IMR-90 (cell line): ENCODE results near the gene OSBPL6. TPM values are rescaled to one million over a fixed set of nuclear protein-coding genes. Genes with fewer than 3 reads are reported as not detected.

Experiments
- ATAC-seq: fragments of 200-7000 bp; cut with Tn5 transposase; 2 replicates; pipeline ENCODE4 v1.9.1; 2020; ENCODE audit warnings: low read depth, mild to moderate bottlenecking, moderate library complexity
- BruUV-seq: library from RNA; stranded (reverse); fragments of 400-500 nt; replicated peaks from 2 replicates; lab custom pipeline; 2021; lab: Mats Ljungman, UMichigan
- CTCF ChIA-PET: fragments of 300-600 bp; formaldehyde crosslinking; extraction: SDS; loops from one replicate; lab custom pipeline; 2021; ENCODE audit warnings: antibody characterized with exemption; lab: Yijun Ruan, JAX
- POLR2A ChIA-PET: fragments of 300-600 bp; sonication (Branson Sonifier 250); formaldehyde crosslinking; loops from one replicate; lab custom pipeline; 2022; ENCODE audit warnings: antibody characterized with exemption; ENCODE audit not compliant: unreplicated experiment; lab: Charles Lee
- DNase-seq: peaks from one replicate; pipeline ENCODE4 v3.0.0; 2013
- H2AFZ ChIP-seq: replicated peaks from 2 replicates; pipeline ENCODE3; 2013; ENCODE audit warnings: low read length, mild to moderate bottlenecking; ENCODE audit not compliant: poor library complexity
- H2AK5ac ChIP-seq: 2 replicates; pipeline ENCODE4 v1.6.1; 2013; ENCODE audit warnings: low read depth, low read length, inconsistent platforms
- H2AK9ac ChIP-seq: replicated peaks from 2 replicates; pipeline ENCODE3; 2013; ENCODE audit warnings: mild to moderate bottlenecking, low read depth, low read length, moderate library complexity; ENCODE audit not compliant: poor library complexity
- H2BK120ac ChIP-seq: 2 replicates; pipeline ENCODE4 v1.6.1; 2013; ENCODE audit warnings: low read depth, low read length, inconsistent platforms
- H2BK15ac ChIP-seq: 3 replicates; pipeline ENCODE4 v1.6.1; 2013; ENCODE audit warnings: low read depth, low read length, inconsistent platforms
- H2BK20ac ChIP-seq: 2 replicates; pipeline ENCODE4 v1.6.1; 2013; ENCODE audit warnings: low read depth, mild to moderate bottlenecking, inconsistent platforms, low read length, moderate library complexity
- H2BK5ac ChIP-seq: 2 replicates; pipeline ENCODE4 v1.6.1; 2013; ENCODE audit warnings: mild to moderate bottlenecking, low read depth, low read length, inconsistent platforms; ENCODE audit not compliant: poor library complexity, severe bottlenecking
- H3K14ac ChIP-seq: replicated peaks from 2 replicates; pipeline ENCODE4 v1.6.1; 2013; ENCODE audit warnings: low read depth, low read length, inconsistent platforms
- H3K18ac ChIP-seq: 2 replicates; pipeline ENCODE4 v1.6.1; 2013; ENCODE audit warnings: low read depth, low read length, control low read depth
- H3K23ac ChIP-seq: 2 replicates; pipeline ENCODE4 v1.6.1; 2013; ENCODE audit warnings: low read depth, low read length, inconsistent platforms
- H3K27ac ChIP-seq: 2 replicates; pipeline ENCODE4 v1.5.1; 2013; ENCODE audit warnings: mild to moderate bottlenecking, control low read depth, low read length; ENCODE audit not compliant: insufficient read depth
- H3K27me3 ChIP-seq: 2 replicates; pipeline ENCODE4 v1.6.1; 2013; ENCODE audit warnings: low read length; ENCODE audit not compliant: control insufficient read depth, insufficient read depth
- H3K36me3 ChIP-seq: 2 replicates; pipeline ENCODE4 v1.6.1; 2013; ENCODE audit warnings: low read length, mixed read lengths; ENCODE audit not compliant: control insufficient read depth, insufficient read depth
- H3K4ac ChIP-seq: 2 replicates; pipeline ENCODE4 v1.6.1; 2013; ENCODE audit warnings: low read depth, low read length, inconsistent platforms
- H3K4me1 ChIP-seq: 2 replicates; pipeline ENCODE4 v1.6.1; 2013; ENCODE audit warnings: low read length, mixed read lengths; ENCODE audit not compliant: control insufficient read depth, insufficient read depth
- H3K4me2 ChIP-seq: 2 replicates; pipeline ENCODE4 v1.6.1; 2013; ENCODE audit warnings: low read depth, mild to moderate bottlenecking, control low read depth, low read length, moderate library complexity
- H3K4me3 ChIP-seq: 2 replicates; pipeline ENCODE4 v1.5.1; 2013; ENCODE audit warnings: low read depth, mild to moderate bottlenecking, control low read depth, low read length, moderate library complexity; ENCODE audit not compliant: insufficient read depth
- H3K56ac ChIP-seq: 2 replicates; pipeline ENCODE4 v1.6.1; 2013; ENCODE audit warnings: low read length, inconsistent platforms; ENCODE audit not compliant: insufficient read depth; ENCODE audit errors: extremely low read depth
- H3K79me1 ChIP-seq, 2 experiments: 2 replicates each; pipeline ENCODE4 v1.6.1; 2013; ENCODE audit warnings: low read length in 2 of 2, inconsistent platforms in 1 of 2, low read depth in 1 of 2
- H3K9ac ChIP-seq: 2 replicates; pipeline ENCODE4 v1.6.1; 2013; ENCODE audit warnings: low read depth, low read length, control low read depth
- H3K9me1 ChIP-seq: 2 replicates; pipeline ENCODE4 v1.6.1; 2013; ENCODE audit warnings: low read length, inconsistent platforms; ENCODE audit not compliant: insufficient read depth
- H3K9me3 ChIP-seq: 2 replicates; pipeline ENCODE4 v1.6.1; 2013; ENCODE audit warnings: low read length; ENCODE audit not compliant: control insufficient read depth, insufficient read depth
- H4K20me1 ChIP-seq: 2 replicates; pipeline ENCODE4 v1.6.1; 2013; ENCODE audit warnings: low read length, inconsistent platforms; ENCODE audit not compliant: insufficient read depth
- H4K5ac ChIP-seq: 2 replicates; pipeline ENCODE4 v1.6.1; 2013; ENCODE audit warnings: mild to moderate bottlenecking, low read depth, low read length, control low read depth
- H4K8ac ChIP-seq, 2 experiments: 2 replicates each; pipeline ENCODE4 v1.6.1; 2013; ENCODE audit warnings: low read depth in 2 of 2, low read length in 2 of 2, control low read depth in 1 of 2, inconsistent platforms in 1 of 2
- H4K91ac ChIP-seq: 2 replicates; pipeline ENCODE4 v1.6.1; 2013; ENCODE audit warnings: low read depth, low read length, inconsistent platforms; ENCODE audit not compliant: insufficient read depth
- BHLHE40 ChIP-seq: fragments of 150-350 bp; IDR thresholded peaks from 2 replicates; pipeline ENCODE4 v1.6.1; 2016; ENCODE audit warnings: mild to moderate bottlenecking, low read depth, low read length
- CEBPB ChIP-seq: IDR thresholded peaks from 2 replicates; pipeline ENCODE4 v1.6.1; 2012; ENCODE audit warnings: low read depth, low read length, improper control_type of control experiment
- CHD1 ChIP-seq: IDR thresholded peaks from 2 replicates; pipeline ENCODE4 v1.6.1; 2012; ENCODE audit warnings: low read depth, low read length, improper control_type of control experiment
- CTCF ChIP-seq: conservative IDR thresholded peaks from 2 replicates; pipeline ENCODE4 v1.5.1; 2012; ENCODE audit warnings: mild to moderate bottlenecking, low read depth, low read length, improper control_type of control experiment
- FOS ChIP-seq: fragments of 150-350 bp; IDR thresholded peaks from 2 replicates; pipeline ENCODE4 v1.6.1; 2016; ENCODE audit warnings: low read depth, low read length
- MAFK ChIP-seq: IDR thresholded peaks from 2 replicates; pipeline ENCODE4 v1.6.1; 2012; ENCODE audit warnings: low read depth, low read length, improper control_type of control experiment
- MAZ ChIP-seq: IDR thresholded peaks from 2 replicates; pipeline ENCODE4 v1.6.1; 2012; ENCODE audit warnings: low read depth, mild to moderate bottlenecking, low read length, improper control_type of control experiment, moderate library complexity, borderline replicate concordance
- MXI1 ChIP-seq: IDR thresholded peaks from 2 replicates; pipeline ENCODE4 v1.6.1; 2012; ENCODE audit warnings: low read depth, mild to moderate bottlenecking, low read length, moderate library complexity, borderline replicate concordance
- NFE2L2 ChIP-seq: fragments of 150-350 bp; IDR thresholded peaks from 2 replicates; pipeline ENCODE4 v1.6.1; 2016; ENCODE audit warnings: low read depth, mild to moderate bottlenecking, low read length
- POLR2A ChIP-seq: IDR thresholded peaks from 2 replicates; pipeline ENCODE4 v1.6.1; 2012; ENCODE audit warnings: mild to moderate bottlenecking, low read depth, low read length
- RAD21 ChIP-seq: IDR thresholded peaks from 2 replicates; pipeline ENCODE4 v1.6.1; 2012; ENCODE audit warnings: low read length, improper control_type of control experiment
- RCOR1 ChIP-seq: IDR thresholded peaks from 2 replicates; pipeline ENCODE4 v1.6.1; 2012; ENCODE audit warnings: mild to moderate bottlenecking, low read length, improper control_type of control experiment; ENCODE audit not compliant: insufficient replicate concordance
- RFX5 ChIP-seq: IDR thresholded peaks from 2 replicates; pipeline ENCODE4 v1.8.0; 2012; ENCODE audit warnings: low read depth, mild to moderate bottlenecking, low read length, moderate library complexity
- SMC3 ChIP-seq: fragments of 150-350 bp; IDR thresholded peaks from 2 replicates; pipeline ENCODE4 v1.6.1; 2016; ENCODE audit warnings: low read depth, mild to moderate bottlenecking, antibody characterized with exemption, low read length, moderate library complexity
- USF2 ChIP-seq: fragments of 150-350 bp; IDR thresholded peaks from 2 replicates; pipeline ENCODE4 v1.6.1; 2017; ENCODE audit warnings: mild to moderate bottlenecking, antibody characterized with exemption, low read length, low read depth
- WGBS, 2 experiments: methylation state at CpG; one replicate each; pipeline versions ENCODE4 v1.1.5 to v1.1.7; 2013; ENCODE audit warnings: missing lambda C conversion rate in 2 of 2; ENCODE audit not compliant: insufficient read length in 1 of 2; ENCODE audit errors: extremely low coverage in 2 of 2; 5-methylcytosine and 5-hydroxymethylcytosine counted together
- dilution Hi-C: fragments of 300-500 bp; cut with HindIII; formaldehyde crosslinking; loops from one replicate; pipeline ENCODE4 v1.14.3; 2018; ENCODE audit warnings: low sequenced_read_pairs; ENCODE audit not compliant: unreplicated experiment
- in situ Hi-C: fragments of 300-500 bp; cut with MboI; formaldehyde crosslinking; loops from 3 replicates; pipeline ENCODE4 v1.14.3; 2019; ENCODE audit warnings: low sequenced_read_pairs, inconsistent platforms, mixed read lengths
- intact Hi-C: fragments of 100-400 bp; cut with micrococcal nuclease; formaldehyde crosslinking; loops from 2 replicates; pipeline ENCODE4 v1.10.0; 2022
- polyA plus RNA-seq, 3 experiments: library from polyadenylated mRNA; depleted of rRNA; stranded (reverse); fragments of >200 nt; gene quantifications; 2 replicates each; pipeline ENCODE4 v1.2.3, GENCODE V29; 2012; ENCODE audit warnings: low replicate concordance in 1 of 3
- total RNA-seq: library from RNA; depleted of rRNA; stranded (reverse); fragments of >200 nt; gene quantifications from 2 replicates; pipeline ENCODE4 v1.2.3, GENCODE V29; 2012

The OSBPL6 gene
- total and polyA plus RNA-seq, 2 of the 4 experiments (the other 2 are of a cell fraction): 3.2 to 3.7 TPM

- dilution Hi-C loops: no loop called here
- ATAC-seq: no peak
- TF ChIP-seq MAZ (no peak), BHLHE40 (no peak), CHD1 (no peak), CEBPB (no peak), RCOR1 (no peak), CTCF (no peak), RFX5 (no peak), USF2 (no peak), MAFK (no peak), NFE2L2 (no peak), FOS (no peak), RAD21 (no peak), SMC3 (no peak), POLR2A (no peak), MXI1 (no peak)
Observed at GRCh38 chr2:178331474-178332432, 137.4 kb downstream of the OSBPL6 start.

More at GRCh38 chr2:178331474-178332432, 137.4 kb downstream of the OSBPL6 start:
- no peak overlapping the region for H3K4me2 ChIP-seq
- H4K5ac ChIP-seq: no peak overlapping the region
- no peaks in the 10 kb centered on the region for H3K27me3 ChIP-seq
- H2AK9ac ChIP-seq: peak overlapping the region; percentile 57
- in situ Hi-C loops (no loop called here), intact Hi-C loops (no loop called here)
- H4K91ac ChIP-seq: no peak overlapping the region
- no peak overlapping the region for H3K23ac ChIP-seq
- ChIA-PET CTCF (interaction anchor here (1.0 to 1.6 kb wide), 3 partner anchors 12 to 83 kb away, joined by 3 to 6 read pairs (median 5); no protein-coding TSS in a partner anchor), POLR2A (no interaction called here)
- no peak overlapping the region for H4K8ac ChIP-seq
- no peak overlapping the region for H3K14ac ChIP-seq
- H3K4me1 ChIP-seq: peaks cover 4% of the 10 kb centered on the region
- H3K4me3 ChIP-seq: no peak overlapping the region
- BruUV-seq: no TSS peak
- H3K4ac ChIP-seq: no peak overlapping the region
- no peak overlapping the region for H2AK5ac ChIP-seq
- no peaks in the 10 kb centered on the region for H3K79me1 ChIP-seq
- DNase-seq: no peak
- H3K27ac ChIP-seq: no peak overlapping the region
- no peak overlapping the region for H2BK5ac ChIP-seq
- no peak overlapping the region for H2BK15ac ChIP-seq
- H3K9me3 ChIP-seq: no peaks in the 10 kb centered on the region
- 83 to 100% methylated on average over 1 to 2 of the region's 9 CpGs for WGBS, 2 experiments
- no peaks in the 10 kb centered on the region for H3K9me1 ChIP-seq
- H2BK120ac ChIP-seq: no peak overlapping the region
- no peaks in the 10 kb centered on the region for H4K20me1 ChIP-seq
- H3K9ac ChIP-seq: no peak overlapping the region
- no peak overlapping the region for H2AFZ ChIP-seq
- no peaks in the 10 kb centered on the region for H3K36me3 ChIP-seq
- no peak overlapping the region for H3K56ac ChIP-seq
- no peak overlapping the region; the same call in 1 of the 2 replicates for H3K18ac ChIP-seq
- no peak overlapping the region for H2BK20ac ChIP-seq
